Stimulated activated CD4-positive, alpha-beta T cell treated with anti-CD3 and anti-CD28 coated beads, Interleukin-4, amount 100 ng/mL, for 4 hours (primary cell): ENCODE results near the gene MYO18A.
"Not testable (repeated sequence)": the region's sequence is repeated elsewhere in the genome, so short reads cannot be mapped to it uniquely, and the experiment has no call there.

Source experiments
- DNase-seq, 2 experiments: peaks; one replicate each; pipeline ENCODE4 v3.0.0-alpha.2; 2020

MYO18A gene

GRCh38 chr17:29180034-29180787 is at the start of gene MYO18A:
Gene MYO18A (minus strand): TSS chr17:29180398. CDS start chr17:29166940, 13,458 bp downstream.
- peak; percentile 68 to 81 for DNase-seq

DNA sequence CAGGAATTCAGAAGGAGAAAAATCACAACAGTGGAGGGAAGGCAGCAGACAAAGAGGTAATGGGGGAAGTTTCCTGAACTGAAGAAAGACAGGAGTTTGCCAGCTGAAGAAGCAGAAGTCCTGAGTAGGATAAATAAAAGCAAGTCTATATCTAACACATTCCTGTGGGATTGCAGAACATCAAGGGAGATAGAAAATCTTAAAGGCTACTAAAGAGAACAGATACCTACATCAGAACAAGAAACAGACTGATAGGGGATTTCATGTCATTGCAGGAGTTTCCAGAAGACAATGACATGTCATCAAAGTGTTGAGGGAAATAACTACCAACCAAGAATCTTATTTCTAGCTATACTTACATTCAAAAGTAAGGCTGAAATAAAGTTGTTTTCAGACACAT is 45.2 kb upstream of the MYO18A start:
- no peak for DNase-seq

GRCh38 chr17:29221338-29221737 is 41.1 kb upstream of the MYO18A start:
- not testable (repeated sequence) for DNase-seq

DNA sequence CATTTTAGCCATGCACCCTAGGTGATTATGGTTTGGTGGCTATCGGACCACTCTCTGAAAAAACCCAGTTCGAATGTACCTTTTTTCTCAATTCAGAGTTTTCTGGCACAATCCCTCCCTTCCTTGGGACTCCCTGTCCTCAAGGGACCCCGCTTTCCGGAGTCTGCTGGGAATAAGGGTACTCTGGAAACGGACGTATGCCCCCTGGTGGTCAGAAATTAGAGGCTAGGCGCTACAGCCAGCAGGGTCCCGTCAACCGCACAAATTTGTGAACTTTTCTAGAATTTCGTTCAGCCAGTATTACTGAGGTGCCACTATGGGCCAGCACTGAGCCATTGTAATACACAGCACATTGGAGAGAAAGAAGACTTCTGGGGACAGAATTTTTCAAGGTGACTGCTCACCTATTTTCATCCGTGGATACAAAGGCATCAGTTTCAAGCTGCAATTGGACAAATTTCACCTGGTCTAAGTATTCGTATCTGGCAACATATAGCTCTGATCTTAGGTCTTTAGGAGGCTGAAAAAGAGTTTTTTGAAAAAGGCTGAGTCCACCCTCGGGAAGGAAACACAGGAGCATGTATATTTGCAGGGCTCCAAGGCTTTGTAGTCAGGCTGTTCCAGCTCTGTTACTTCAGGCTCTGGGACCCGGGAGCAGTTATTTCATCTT is 39.3 kb upstream of the MYO18A start:
- DNase-seq: peak; percentile 52 to 59

- DNase-seq: no peak
Measured at GRCh38 chr17:29216856-29217255, 36.7 kb upstream of the MYO18A start.

DNA sequence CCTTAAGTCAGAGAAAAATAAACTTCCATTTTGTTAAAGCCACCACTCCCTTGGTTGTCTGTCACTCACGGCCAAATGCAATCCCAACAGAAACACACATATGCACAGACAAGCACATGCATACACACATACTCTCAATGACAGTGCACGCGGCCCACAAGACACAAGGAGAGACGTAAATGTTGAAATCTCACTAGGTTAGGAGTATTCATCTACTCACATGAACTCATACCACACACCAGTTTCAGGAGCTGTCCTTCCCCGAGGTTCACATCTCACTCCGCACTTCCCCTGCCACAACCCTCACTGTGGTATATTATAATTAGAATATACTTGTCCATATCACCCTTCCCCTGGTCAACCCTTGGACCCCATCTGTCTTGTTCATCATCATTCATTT is 36.0 kb upstream of the MYO18A start:
- DNase-seq: no peak

DNA sequence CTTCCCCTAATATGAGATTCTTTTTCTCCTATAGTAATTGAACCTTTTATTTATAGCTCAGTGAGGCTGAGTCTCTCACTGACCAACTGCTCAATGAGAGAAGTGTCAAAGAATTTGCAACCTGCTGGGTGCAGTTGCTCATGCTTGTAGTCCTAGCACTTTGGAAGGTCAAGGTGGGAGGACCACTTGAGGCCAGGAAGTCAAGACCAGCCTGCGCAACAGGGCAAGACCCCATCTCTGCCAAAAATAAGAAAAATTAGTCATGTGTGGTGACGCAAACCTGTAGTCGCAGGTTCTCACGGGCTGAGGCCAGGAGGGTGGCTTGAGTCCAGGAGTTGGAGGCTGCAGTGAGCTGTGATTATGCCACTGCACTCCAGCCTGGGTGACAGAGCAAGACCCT is 35.5 kb upstream of the MYO18A start:
- DNase-seq: no peak

DNA sequence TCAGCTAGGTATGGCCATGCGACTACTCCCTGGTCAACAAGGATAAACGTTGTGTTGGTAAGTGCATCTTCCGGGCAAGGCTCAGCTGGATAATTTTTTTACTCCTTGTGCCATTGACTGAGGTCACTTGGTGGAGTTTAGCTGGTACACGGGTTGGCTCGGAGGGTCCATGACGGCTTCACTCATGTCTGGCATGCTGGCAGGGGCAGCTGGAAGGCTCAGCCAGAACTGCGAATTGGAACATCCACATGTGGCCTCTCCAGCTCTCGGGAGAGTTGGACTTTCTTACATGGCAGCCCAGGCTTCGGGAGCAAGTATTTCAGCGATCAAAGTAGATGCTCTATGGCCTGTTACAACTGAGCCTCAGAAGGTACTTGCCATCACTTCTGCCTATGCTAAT is 35.0 kb upstream of the MYO18A start:
- no peak for DNase-seq

- no peak for DNase-seq
Measured at GRCh38 chr17:29214215-29215146, 34.3 kb upstream of the MYO18A start.

GRCh38 chr17:29212681-29213121 is 32.5 kb upstream of the MYO18A start:
- DNase-seq: no peak

DNA sequence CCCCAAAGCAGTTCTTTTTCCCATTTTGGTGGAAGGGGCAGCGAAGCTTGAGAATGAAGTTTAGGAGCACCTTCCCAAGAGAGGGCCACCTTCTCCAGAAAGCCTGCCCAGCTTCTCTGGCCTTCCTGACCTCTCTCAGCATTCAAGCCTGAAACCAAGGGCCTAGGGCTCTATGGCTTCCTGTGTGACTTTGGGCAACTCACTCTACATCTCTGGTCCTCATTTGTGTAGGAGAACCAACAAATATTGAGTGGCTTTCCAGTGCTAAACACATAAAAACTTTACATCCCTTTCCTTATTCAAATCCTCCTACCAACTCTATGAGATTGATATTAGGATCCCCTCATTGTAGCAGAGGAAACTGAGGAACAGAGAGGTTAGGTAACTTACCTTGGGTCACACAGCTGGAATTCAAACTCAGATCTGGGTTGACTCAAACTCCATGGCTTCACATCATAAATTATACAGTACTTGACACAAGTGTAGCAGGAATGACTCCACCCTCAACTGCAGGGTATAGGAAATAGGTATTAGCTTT is 32.0 kb upstream of the MYO18A start:
- no peak for DNase-seq

GRCh38 chr17:29210879-29211278 is 30.7 kb upstream of the MYO18A start:
- DNase-seq: no peak

DNA sequence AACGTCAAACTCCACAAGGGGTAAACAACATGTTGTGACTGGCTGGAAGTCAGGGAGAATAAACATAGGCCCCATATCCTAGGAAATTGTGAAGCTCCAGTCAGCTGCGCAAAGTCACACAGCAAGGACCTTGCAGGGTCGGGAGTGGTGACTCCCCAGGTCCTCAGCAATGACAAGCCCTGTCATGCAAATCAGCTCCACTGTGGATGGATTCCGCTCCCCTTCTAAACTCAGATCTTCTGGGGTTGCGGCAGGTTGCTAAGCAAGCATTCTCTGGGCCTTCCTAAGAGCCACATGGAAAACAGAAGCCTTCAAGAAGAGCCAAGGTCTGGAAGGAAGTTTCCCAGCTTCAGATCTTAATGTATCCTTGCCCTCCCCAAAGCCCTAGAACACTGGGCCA is 28.9 kb upstream of the MYO18A start:
- DNase-seq: no peak

DNA sequence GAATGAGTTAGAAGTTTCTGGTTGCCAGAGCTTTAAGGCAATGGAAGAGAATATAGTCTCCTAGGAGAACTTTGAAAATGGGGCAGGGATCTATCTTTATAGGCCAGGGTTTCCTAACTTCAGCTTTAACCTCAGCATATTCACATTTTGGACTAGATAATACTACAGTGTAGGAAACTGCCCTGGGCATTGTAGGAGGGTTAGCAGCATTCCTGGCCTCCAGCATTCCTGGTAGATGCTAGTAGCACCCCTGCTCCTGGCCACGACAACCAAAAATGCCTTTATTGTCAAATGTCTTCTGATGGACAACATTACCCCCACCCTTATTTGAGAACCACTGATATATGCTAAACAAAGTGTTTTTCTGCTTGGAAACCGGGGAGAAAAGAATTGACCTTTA is 27.8 kb upstream of the MYO18A start:
- DNase-seq: no peak

- DNase-seq: no peak
Measured at GRCh38 chr17:29205047-29205446, 24.8 kb upstream of the MYO18A start.

DNA sequence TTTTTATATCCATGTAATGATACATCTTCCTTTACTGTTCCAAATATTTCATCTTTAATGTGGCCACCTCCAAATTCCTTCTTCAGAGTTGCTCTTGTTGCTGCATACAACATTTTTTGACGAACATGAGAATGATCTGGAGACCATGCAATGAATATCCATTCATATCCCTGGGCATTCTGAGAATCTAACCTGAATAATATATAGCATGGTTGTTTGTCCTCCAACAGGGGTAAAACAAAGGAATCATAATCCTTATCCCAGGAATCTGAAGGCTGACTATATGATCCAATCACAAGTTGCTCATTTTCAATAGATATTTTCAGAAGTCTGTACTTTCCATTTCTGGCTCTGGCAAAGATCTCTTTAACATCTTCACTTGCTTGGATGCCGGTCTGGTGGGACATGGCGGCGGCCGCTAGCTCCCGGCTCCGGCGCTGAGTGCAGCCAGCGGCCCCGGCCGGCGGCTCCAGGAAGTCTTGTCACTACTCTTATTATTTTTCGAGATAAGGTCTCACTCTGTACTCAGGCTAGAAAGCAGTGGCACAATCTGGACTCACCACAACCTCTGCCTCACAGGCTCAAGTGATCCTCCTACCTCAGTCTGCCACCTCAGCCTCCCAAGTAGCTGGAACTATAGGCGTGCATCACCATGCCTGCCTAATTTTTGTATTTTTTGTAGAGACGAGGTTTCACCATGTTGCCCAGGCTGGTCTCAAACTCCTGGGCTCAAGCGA is 24.0 kb upstream of the MYO18A start:
- DNase-seq: not testable (repeated sequence)

- no peak for DNase-seq
Measured at GRCh38 chr17:29197516-29198272, 17.5 kb upstream of the MYO18A start.

DNA sequence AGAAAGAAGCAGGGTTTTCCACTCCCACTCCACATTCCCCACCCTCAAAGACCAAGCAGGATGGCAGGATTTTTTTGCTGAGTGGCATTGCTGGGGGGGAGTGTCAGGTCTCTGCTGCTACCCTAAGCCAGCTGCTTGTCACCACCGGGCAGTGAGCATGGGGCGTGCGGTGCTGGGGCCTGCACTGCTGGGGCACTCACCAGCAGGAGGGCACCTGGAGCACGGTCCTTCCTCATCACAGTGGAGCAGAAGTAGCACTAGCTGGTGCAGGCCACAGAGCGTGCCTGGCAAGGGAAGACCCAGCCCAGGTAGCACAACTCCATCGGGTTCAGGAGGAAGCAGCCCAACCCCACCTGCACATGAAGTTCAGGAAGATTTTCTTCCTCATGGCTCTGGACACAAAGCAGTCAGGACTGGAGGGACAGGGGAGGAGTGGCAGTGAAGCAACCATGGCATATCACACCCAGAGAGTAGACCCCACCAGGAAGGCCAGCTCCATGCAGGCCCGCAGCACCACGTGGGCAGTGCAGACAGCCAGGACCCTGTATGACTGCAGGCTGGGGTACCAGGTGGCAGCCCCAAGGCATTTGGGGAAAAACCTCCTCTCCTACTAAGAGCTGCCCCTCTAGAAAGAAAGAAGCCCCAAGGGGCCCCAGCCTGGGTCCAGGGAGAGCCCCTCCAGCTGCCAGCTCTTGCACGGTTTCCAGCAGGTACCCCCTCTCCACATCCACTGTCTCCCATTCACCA is 16.7 kb upstream of the MYO18A start:
- no peak for DNase-seq

- no peak for DNase-seq
Measured at GRCh38 chr17:29195465-29196081, 15.4 kb upstream of the MYO18A start.

DNA sequence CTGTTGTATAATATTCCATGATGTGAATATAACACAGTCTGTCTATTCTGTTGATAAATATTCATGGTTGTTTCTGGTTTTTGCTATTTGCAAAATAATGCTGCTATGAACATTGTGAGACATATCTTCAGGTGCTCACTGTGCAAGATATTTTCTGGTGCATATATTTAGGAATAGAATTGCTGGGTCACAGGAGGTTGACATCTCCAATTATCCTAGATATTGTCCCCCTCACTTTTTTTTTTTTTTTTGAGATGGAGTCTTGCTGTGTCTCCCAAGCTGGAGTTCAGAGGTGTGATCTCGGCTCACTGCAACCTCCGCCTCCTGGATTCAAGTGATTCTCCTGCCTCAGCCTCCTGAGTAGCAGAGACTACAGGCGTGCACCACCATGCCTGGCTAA is 14.5 kb upstream of the MYO18A start:
- DNase-seq: no peak
